IMR-90 (cell line): ENCODE data around the gene SLC19A1. TPM values are rescaled to one million over a fixed set of nuclear protein-coding genes. Genes with fewer than 3 reads are reported as not detected.

ENCODE experiments used
- ATAC-seq: fragments of 200-7000 bp; cut with Tn5 transposase; 2 replicates; pipeline ENCODE4 v1.9.1; 2020; ENCODE audit warnings: low read depth, mild to moderate bottlenecking, moderate library complexity
- BruUV-seq: library from RNA; stranded (reverse); fragments of 400-500 nt; replicated peaks from 2 replicates; lab custom pipeline; 2021; lab: Mats Ljungman, UMichigan
- CTCF ChIA-PET: fragments of 300-600 bp; formaldehyde crosslinking; extraction: SDS; loops from one replicate; lab custom pipeline; 2021; ENCODE audit warnings: antibody characterized with exemption; lab: Yijun Ruan, JAX
- POLR2A ChIA-PET: fragments of 300-600 bp; sonication (Branson Sonifier 250); formaldehyde crosslinking; loops from one replicate; lab custom pipeline; 2022; ENCODE audit warnings: antibody characterized with exemption; ENCODE audit not compliant: unreplicated experiment; lab: Charles Lee
- DNase-seq: peaks from one replicate; pipeline ENCODE4 v3.0.0; 2013
- H2AFZ ChIP-seq: replicated peaks from 2 replicates; pipeline ENCODE3; 2013; ENCODE audit warnings: low read length, mild to moderate bottlenecking; ENCODE audit not compliant: poor library complexity
- H2AK5ac ChIP-seq: 2 replicates; pipeline ENCODE4 v1.6.1; 2013; ENCODE audit warnings: low read depth, low read length, inconsistent platforms
- H2AK9ac ChIP-seq: replicated peaks from 2 replicates; pipeline ENCODE3; 2013; ENCODE audit warnings: mild to moderate bottlenecking, low read depth, low read length, moderate library complexity; ENCODE audit not compliant: poor library complexity
- H2BK120ac ChIP-seq: 2 replicates; pipeline ENCODE4 v1.6.1; 2013; ENCODE audit warnings: low read depth, low read length, inconsistent platforms
- H2BK15ac ChIP-seq: 3 replicates; pipeline ENCODE4 v1.6.1; 2013; ENCODE audit warnings: low read depth, low read length, inconsistent platforms
- H2BK20ac ChIP-seq: 2 replicates; pipeline ENCODE4 v1.6.1; 2013; ENCODE audit warnings: low read depth, mild to moderate bottlenecking, inconsistent platforms, low read length, moderate library complexity
- H2BK5ac ChIP-seq: 2 replicates; pipeline ENCODE4 v1.6.1; 2013; ENCODE audit warnings: mild to moderate bottlenecking, low read depth, low read length, inconsistent platforms; ENCODE audit not compliant: poor library complexity, severe bottlenecking
- H3K14ac ChIP-seq: replicated peaks from 2 replicates; pipeline ENCODE4 v1.6.1; 2013; ENCODE audit warnings: low read depth, low read length, inconsistent platforms
- H3K18ac ChIP-seq: 2 replicates; pipeline ENCODE4 v1.6.1; 2013; ENCODE audit warnings: low read depth, low read length, control low read depth
- H3K23ac ChIP-seq: 2 replicates; pipeline ENCODE4 v1.6.1; 2013; ENCODE audit warnings: low read depth, low read length, inconsistent platforms
- H3K27ac ChIP-seq: 2 replicates; pipeline ENCODE4 v1.5.1; 2013; ENCODE audit warnings: mild to moderate bottlenecking, control low read depth, low read length; ENCODE audit not compliant: insufficient read depth
- H3K27me3 ChIP-seq: 2 replicates; pipeline ENCODE4 v1.6.1; 2013; ENCODE audit warnings: low read length; ENCODE audit not compliant: control insufficient read depth, insufficient read depth
- H3K36me3 ChIP-seq: 2 replicates; pipeline ENCODE4 v1.6.1; 2013; ENCODE audit warnings: low read length, mixed read lengths; ENCODE audit not compliant: control insufficient read depth, insufficient read depth
- H3K4ac ChIP-seq: 2 replicates; pipeline ENCODE4 v1.6.1; 2013; ENCODE audit warnings: low read depth, low read length, inconsistent platforms
- H3K4me1 ChIP-seq: 2 replicates; pipeline ENCODE4 v1.6.1; 2013; ENCODE audit warnings: low read length, mixed read lengths; ENCODE audit not compliant: control insufficient read depth, insufficient read depth
- H3K4me2 ChIP-seq: 2 replicates; pipeline ENCODE4 v1.6.1; 2013; ENCODE audit warnings: low read depth, mild to moderate bottlenecking, control low read depth, low read length, moderate library complexity
- H3K4me3 ChIP-seq: 2 replicates; pipeline ENCODE4 v1.5.1; 2013; ENCODE audit warnings: low read depth, mild to moderate bottlenecking, control low read depth, low read length, moderate library complexity; ENCODE audit not compliant: insufficient read depth
- H3K56ac ChIP-seq: 2 replicates; pipeline ENCODE4 v1.6.1; 2013; ENCODE audit warnings: low read length, inconsistent platforms; ENCODE audit not compliant: insufficient read depth; ENCODE audit errors: extremely low read depth
- H3K79me1 ChIP-seq, 2 experiments: 2 replicates each; pipeline ENCODE4 v1.6.1; 2013; ENCODE audit warnings: low read length in 2 of 2, inconsistent platforms in 1 of 2, low read depth in 1 of 2
- H3K9ac ChIP-seq: 2 replicates; pipeline ENCODE4 v1.6.1; 2013; ENCODE audit warnings: low read depth, low read length, control low read depth
- H3K9me1 ChIP-seq: 2 replicates; pipeline ENCODE4 v1.6.1; 2013; ENCODE audit warnings: low read length, inconsistent platforms; ENCODE audit not compliant: insufficient read depth
- H3K9me3 ChIP-seq: 2 replicates; pipeline ENCODE4 v1.6.1; 2013; ENCODE audit warnings: low read length; ENCODE audit not compliant: control insufficient read depth, insufficient read depth
- H4K20me1 ChIP-seq: 2 replicates; pipeline ENCODE4 v1.6.1; 2013; ENCODE audit warnings: low read length, inconsistent platforms; ENCODE audit not compliant: insufficient read depth
- H4K5ac ChIP-seq: 2 replicates; pipeline ENCODE4 v1.6.1; 2013; ENCODE audit warnings: mild to moderate bottlenecking, low read depth, low read length, control low read depth
- H4K8ac ChIP-seq, 2 experiments: 2 replicates each; pipeline ENCODE4 v1.6.1; 2013; ENCODE audit warnings: low read depth in 2 of 2, low read length in 2 of 2, control low read depth in 1 of 2, inconsistent platforms in 1 of 2
- H4K91ac ChIP-seq: 2 replicates; pipeline ENCODE4 v1.6.1; 2013; ENCODE audit warnings: low read depth, low read length, inconsistent platforms; ENCODE audit not compliant: insufficient read depth
- RAD21 ChIP-seq: IDR thresholded peaks from 2 replicates; pipeline ENCODE4 v1.6.1; 2012; ENCODE audit warnings: low read length, improper control_type of control experiment
- WGBS, 2 experiments: methylation state at CpG; one replicate each; pipeline versions ENCODE4 v1.1.5 to v1.1.7; 2013; ENCODE audit warnings: missing lambda C conversion rate in 2 of 2; ENCODE audit not compliant: insufficient read length in 1 of 2; ENCODE audit errors: extremely low coverage in 2 of 2; 5-methylcytosine and 5-hydroxymethylcytosine counted together
- dilution Hi-C: fragments of 300-500 bp; cut with HindIII; formaldehyde crosslinking; loops from one replicate; pipeline ENCODE4 v1.14.3; 2018; ENCODE audit warnings: low sequenced_read_pairs; ENCODE audit not compliant: unreplicated experiment
- in situ Hi-C: fragments of 300-500 bp; cut with MboI; formaldehyde crosslinking; loops from 3 replicates; pipeline ENCODE4 v1.14.3; 2019; ENCODE audit warnings: low sequenced_read_pairs, inconsistent platforms, mixed read lengths
- intact Hi-C: fragments of 100-400 bp; cut with micrococcal nuclease; formaldehyde crosslinking; loops from 2 replicates; pipeline ENCODE4 v1.10.0; 2022
- polyA plus RNA-seq, 3 experiments: library from polyadenylated mRNA; depleted of rRNA; stranded (reverse); fragments of >200 nt; gene quantifications; 2 replicates each; pipeline ENCODE4 v1.2.3, GENCODE V29; 2012; ENCODE audit warnings: low replicate concordance in 1 of 3
- total RNA-seq: library from RNA; depleted of rRNA; stranded (reverse); fragments of >200 nt; gene quantifications from 2 replicates; pipeline ENCODE4 v1.2.3, GENCODE V29; 2012

SLC19A1 gene
- total and polyA plus RNA-seq, 2 of the 4 experiments (the other 2 are of a cell fraction): 2.2 to 16.2 TPM

- H2BK20ac ChIP-seq: no peak overlapping the region
- H4K91ac ChIP-seq: no peak overlapping the region
- H3K79me1 ChIP-seq: no peaks in the 10 kb centered on the region
- no peak overlapping the region for H2AK5ac ChIP-seq
- no peak for DNase-seq
- no peak overlapping the region for H3K56ac ChIP-seq
- H2BK120ac ChIP-seq: no peak overlapping the region
- H3K4me3 ChIP-seq: no peak overlapping the region
- H3K4me1 ChIP-seq: no peaks in the 10 kb centered on the region; the same call in 1 of the 2 replicates
- H3K14ac ChIP-seq: no peak overlapping the region
- no peaks in the 10 kb centered on the region; the same call in 1 of the 2 replicates for H3K27me3 ChIP-seq
- POLR2A ChIA-PET: no interaction called here
- dilution Hi-C loops: no loop called here
- no peak overlapping the region for H2BK5ac ChIP-seq
- ATAC-seq: no peak
- intact Hi-C loops: loop anchor here (1.0 to 5.0 kb wide), 4 partner anchors 39 to 265 kb away; partner anchors contain the start of gene PCBP3
- no peak overlapping the region for H4K8ac ChIP-seq
- no peaks in the 10 kb centered on the region for H3K36me3 ChIP-seq
- TF ChIP-seq RAD21: no peak
- no peak overlapping the region for H3K9ac ChIP-seq
- H4K5ac ChIP-seq: no peak overlapping the region
- H3K23ac ChIP-seq: no peak overlapping the region
- H4K20me1 ChIP-seq: no peaks in the 10 kb centered on the region
- BruUV-seq: no TSS peak
- no peak overlapping the region for H3K4me2 ChIP-seq
- H3K9me3 ChIP-seq: no peaks in the 10 kb centered on the region
- CTCF ChIA-PET: interaction anchor here (0.6 to 1.6 kb wide), 17 partner anchors 10 to 417 kb away, joined by 3 to 15 read pairs (median 3); no protein-coding TSS in a partner anchor
- no peak overlapping the region for H3K4ac ChIP-seq
- no peak overlapping the region for H3K18ac ChIP-seq
- H3K27ac ChIP-seq: no peak overlapping the region
- in situ Hi-C loops: loop anchor here (5.0 kb wide), 1 partner anchor 260 kb away; no protein-coding TSS in a partner anchor
- H2BK15ac ChIP-seq: no peak overlapping the region
- H3K9me1 ChIP-seq: no peaks in the 10 kb centered on the region; the same call in 1 of the 2 replicates
- 89% methylated on average over 23 of the region's 33 CpGs; no CpG with 5 or more reads in 1 of the 2 experiments for WGBS, 2 experiments
- H2AK9ac ChIP-seq: peak overlapping the region; percentile 85
- no peak overlapping the region for H2AFZ ChIP-seq
Measured at GRCh38 chr21:45556645-45557615, 14.7 kb upstream of the SLC19A1 start.
